K562 (cell line): Measurements from ENCODE around the gene SSR2. TPM values are rescaled to one million over a fixed set of nuclear protein-coding genes. Genes with fewer than 3 reads are reported as not detected.
A peak's percentile ranks its signal among the peaks of the same experiment; 100 is the strongest.

Experiments used
- ATF3 ChIP-seq, 2 experiments: fragments of 450-650 bp in 1 of 2; sonication (generic) in 1 of 2; formaldehyde crosslinking in 1 of 2; IDR thresholded peaks in 1 of 2; conservative IDR thresholded peaks in 1 of 2; 2 replicates each; pipeline versions ENCODE4 v1.6.1 to v1.8.1; 2016 to 2023; ENCODE audit warnings: mild to moderate bottlenecking in 2 of 2, moderate library complexity in 2 of 2, inconsistent platforms in 1 of 2, missing genetic modification reagents in 1 of 2
- BCOR ChIP-seq: fragments of 450-650 bp; IDR thresholded peaks from 2 replicates; pipeline ENCODE4 v1.6.1; 2016
- CHD1 ChIP-seq: fragments of 200-600 bp; sonication (generic); IDR thresholded peaks from one replicate; pipeline ENCODE4 v1.6.1; 2012; ENCODE audit warnings: mild to moderate bottlenecking, moderate library complexity, low read length, inconsistent platforms
- JUN ChIP-seq, 2 experiments: sonication (generic) in 1 of 2; formaldehyde crosslinking in 1 of 2; IDR thresholded peaks; 2 replicates each; pipeline versions ENCODE4 v1.6.1 to v1.8.0; 2012 to 2022; ENCODE audit warnings: borderline replicate concordance in 2 of 2, mild to moderate bottlenecking in 2 of 2, improper control_type of control experiment in 1 of 2, low read depth in 1 of 2, low read length in 1 of 2, missing genetic modification reagents in 1 of 2
- KDM2B ChIP-seq: fragments of 250-450 bp; sonication (Bioruptor Pico); IDR thresholded peaks from 2 replicates; pipeline ENCODE4 v1.8.0; 2021; ENCODE audit warnings: mild to moderate bottlenecking, moderate library complexity
- MEF2D ChIP-seq: conservative IDR thresholded peaks from 2 replicates; pipeline ENCODE4 v1.6.1; 2016; ENCODE audit warnings: low read depth, missing genetic modification characterization, missing compliant biosample characterization
- MXD1 ChIP-seq: fragments of 250-450 bp; sonication (Bioruptor Pico); IDR thresholded peaks from 2 replicates; pipeline ENCODE4 v1.8.0; 2021; ENCODE audit warnings: borderline replicate concordance, mild to moderate bottlenecking, moderate library complexity; ENCODE audit not compliant: poor library complexity, severe bottlenecking
- NFE2 ChIP-seq: IDR thresholded peaks from 2 replicates; pipeline ENCODE4 v1.6.1; 2014; ENCODE audit warnings: antibody characterized with exemption, low read depth
- SAFB ChIP-seq: fragments of 200-400 bp; formaldehyde crosslinking; IDR thresholded peaks from 2 replicates; pipeline ENCODE4 v1.6.1; 2017; ENCODE audit warnings: low read depth, low read length, borderline replicate concordance
- TFE3 ChIP-seq: fragments of 450-650 bp; formaldehyde crosslinking; IDR thresholded peaks from 2 replicates; pipeline ENCODE4 v1.4.0; 2020; ENCODE audit warnings: mild to moderate bottlenecking, mixed read lengths
- ZNF165 ChIP-seq: fragments of 250-450 bp; sonication (Bioruptor Pico); IDR thresholded peaks from 2 replicates; pipeline ENCODE4 v1.4.0; 2020; ENCODE audit warnings: borderline replicate concordance
- polyA plus RNA-seq, 8 experiments: library from polyadenylated mRNA; depleted of rRNA in 4 of 8; stranded (reverse) in 5 of 8; unstranded in 3 of 8; fragments of >200 nt; fragmentation: Nextera tagmentation in 2 of 8; fragmentation: Illumina TruSeq in 1 of 8; extraction: Ambion mirVana in 2 of 8; extraction: Trizol in 1 of 8; gene quantifications; 2 replicates each; pipeline versions ENCODE4 v1.2.1 to v1.2.3, GENCODE V29; 2011 to 2014; ENCODE audit warnings: inconsistent platforms in 1 of 8, missing spikeins in 1 of 8
- total RNA-seq, 7 experiments: library from RNA; depleted of rRNA in 6 of 7; stranded (reverse); fragments of >200 nt in 6 of 7; fragmentation: Illumina TruSeq in 2 of 7; extraction: Trizol in 2 of 7; gene quantifications; 2 replicates each; pipeline versions ENCODE4 v1.2.1 to v1.2.3, GENCODE V29; 2011 to 2021; ENCODE audit warnings: low replicate concordance in 1 of 7
- TF ChIP-seq, protein P1 (sequence below): fragments of 250-450 bp; sonication (Bioruptor Pico); IDR thresholded peaks from 2 replicates; pipeline ENCODE4 v1.5.0; 2021
- TF ChIP-seq, protein P2 (sequence below): fragments of 450-650 bp; IDR thresholded peaks from 2 replicates; pipeline ENCODE4 v1.6.1; 2016; ENCODE audit warnings: borderline replicate concordance
- TF ChIP-seq, protein P3 (sequence below): fragments of 250-450 bp; sonication (Bioruptor Pico); IDR thresholded peaks from 2 replicates; pipeline ENCODE4 v1.4.0; 2020; ENCODE audit warnings: mild to moderate bottlenecking
- TF ChIP-seq, protein P4 (sequence below): fragments of 450-650 bp; IDR thresholded peaks from 2 replicates; pipeline ENCODE4 v1.6.1; 2016; ENCODE audit warnings: mild to moderate bottlenecking

SSR2 gene
- total and polyA plus RNA-seq, 9 of the 15 experiments (the other 6 are each of a cell fraction or from before 2014, with no cell fraction given), result 161 to 411 (median 240) TPM

DNA sequence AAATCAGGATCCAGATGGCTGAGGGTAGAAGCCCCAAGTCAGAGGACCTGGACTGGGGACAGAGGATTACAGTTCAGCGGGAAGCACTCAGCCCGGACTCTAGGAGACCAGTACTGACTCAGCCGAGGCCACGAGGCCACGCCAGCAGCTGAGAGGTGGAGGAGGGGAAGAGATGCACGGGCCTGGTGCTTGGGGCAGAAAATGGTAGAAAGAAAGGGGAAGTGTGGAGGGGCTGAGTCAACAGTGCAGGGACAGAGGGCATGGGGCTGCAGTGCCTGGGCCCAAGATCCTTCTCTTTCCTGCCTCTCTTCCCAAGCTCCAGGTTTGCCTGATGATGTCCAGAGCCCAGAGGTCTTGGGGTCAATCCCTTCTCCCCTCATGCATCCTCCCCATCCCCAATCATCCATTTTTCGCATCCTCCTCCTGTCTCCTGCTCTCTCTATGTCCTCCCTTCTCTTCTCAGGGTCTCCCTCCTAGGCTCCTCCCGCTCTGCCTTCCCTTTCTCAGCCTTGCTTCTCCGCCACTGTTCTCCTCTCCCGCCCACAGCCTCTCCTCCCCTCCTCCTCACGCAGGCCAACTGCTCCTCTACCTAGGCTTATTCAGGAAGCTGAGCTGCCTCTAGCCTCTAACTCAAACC lies 50.1 kb downstream of the SSR2 start (continued):
- TF ChIP-seq NFE2, result peak; percentile 39; the same call in 1 of the 2 replicates
- TF ChIP-seq, protein P1, sequence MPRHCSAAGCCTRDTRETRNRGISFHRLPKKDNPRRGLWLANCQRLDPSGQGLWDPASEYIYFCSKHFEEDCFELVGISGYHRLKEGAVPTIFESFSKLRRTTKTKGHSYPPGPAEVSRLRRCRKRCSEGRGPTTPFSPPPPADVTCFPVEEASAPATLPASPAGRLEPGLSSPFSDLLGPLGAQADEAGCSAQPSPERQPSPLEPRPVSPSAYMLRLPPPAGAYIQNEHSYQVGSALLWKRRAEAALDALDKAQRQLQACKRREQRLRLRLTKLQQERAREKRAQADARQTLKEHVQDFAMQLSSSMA (CRISPR knock-in tag), result no peak
- TF ChIP-seq CHD1, result peak; percentile 23
- TF ChIP-seq, protein P2, sequence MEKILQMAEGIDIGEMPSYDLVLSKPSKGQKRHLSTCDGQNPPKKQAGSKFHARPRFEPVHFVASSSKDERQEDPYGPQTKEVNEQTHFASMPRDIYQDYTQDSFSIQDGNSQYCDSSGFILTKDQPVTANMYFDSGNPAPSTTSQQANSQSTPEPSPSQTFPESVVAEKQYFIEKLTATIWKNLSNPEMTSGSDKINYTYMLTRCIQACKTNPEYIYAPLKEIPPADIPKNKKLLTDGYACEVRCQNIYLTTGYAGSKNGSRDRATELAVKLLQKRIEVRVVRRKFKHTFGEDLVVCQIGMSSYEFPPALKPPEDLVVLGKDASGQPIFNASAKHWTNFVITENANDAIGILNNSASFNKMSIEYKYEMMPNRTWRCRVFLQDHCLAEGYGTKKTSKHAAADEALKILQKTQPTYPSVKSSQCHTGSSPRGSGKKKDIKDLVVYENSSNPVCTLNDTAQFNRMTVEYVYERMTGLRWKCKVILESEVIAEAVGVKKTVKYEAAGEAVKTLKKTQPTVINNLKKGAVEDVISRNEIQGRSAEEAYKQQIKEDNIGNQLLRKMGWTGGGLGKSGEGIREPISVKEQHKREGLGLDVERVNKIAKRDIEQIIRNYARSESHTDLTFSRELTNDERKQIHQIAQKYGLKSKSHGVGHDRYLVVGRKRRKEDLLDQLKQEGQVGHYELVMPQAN, result peak; percentile 77; the same call in 1 of the 2 replicates
- TF ChIP-seq, protein P3, sequence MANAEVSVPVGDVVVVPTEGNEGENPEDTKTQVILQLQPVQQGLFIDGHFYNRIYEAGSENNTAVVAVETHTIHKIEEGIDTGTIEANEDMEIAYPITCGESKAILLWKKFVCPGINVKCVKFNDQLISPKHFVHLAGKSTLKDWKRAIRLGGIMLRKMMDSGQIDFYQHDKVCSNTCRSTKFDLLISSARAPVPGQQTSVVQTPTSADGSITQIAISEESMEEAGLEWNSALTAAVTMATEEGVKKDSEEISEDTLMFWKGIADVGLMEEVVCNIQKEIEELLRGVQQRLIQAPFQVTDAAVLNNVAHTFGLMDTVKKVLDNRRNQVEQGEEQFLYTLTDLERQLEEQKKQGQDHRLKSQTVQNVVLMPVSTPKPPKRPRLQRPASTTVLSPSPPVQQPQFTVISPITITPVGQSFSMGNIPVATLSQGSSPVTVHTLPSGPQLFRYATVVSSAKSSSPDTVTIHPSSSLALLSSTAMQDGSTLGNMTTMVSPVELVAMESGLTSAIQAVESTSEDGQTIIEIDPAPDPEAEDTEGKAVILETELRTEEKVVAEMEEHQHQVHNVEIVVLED, result no peak
- no peak for TF ChIP-seq SAFB
- TF ChIP-seq, protein P4, sequence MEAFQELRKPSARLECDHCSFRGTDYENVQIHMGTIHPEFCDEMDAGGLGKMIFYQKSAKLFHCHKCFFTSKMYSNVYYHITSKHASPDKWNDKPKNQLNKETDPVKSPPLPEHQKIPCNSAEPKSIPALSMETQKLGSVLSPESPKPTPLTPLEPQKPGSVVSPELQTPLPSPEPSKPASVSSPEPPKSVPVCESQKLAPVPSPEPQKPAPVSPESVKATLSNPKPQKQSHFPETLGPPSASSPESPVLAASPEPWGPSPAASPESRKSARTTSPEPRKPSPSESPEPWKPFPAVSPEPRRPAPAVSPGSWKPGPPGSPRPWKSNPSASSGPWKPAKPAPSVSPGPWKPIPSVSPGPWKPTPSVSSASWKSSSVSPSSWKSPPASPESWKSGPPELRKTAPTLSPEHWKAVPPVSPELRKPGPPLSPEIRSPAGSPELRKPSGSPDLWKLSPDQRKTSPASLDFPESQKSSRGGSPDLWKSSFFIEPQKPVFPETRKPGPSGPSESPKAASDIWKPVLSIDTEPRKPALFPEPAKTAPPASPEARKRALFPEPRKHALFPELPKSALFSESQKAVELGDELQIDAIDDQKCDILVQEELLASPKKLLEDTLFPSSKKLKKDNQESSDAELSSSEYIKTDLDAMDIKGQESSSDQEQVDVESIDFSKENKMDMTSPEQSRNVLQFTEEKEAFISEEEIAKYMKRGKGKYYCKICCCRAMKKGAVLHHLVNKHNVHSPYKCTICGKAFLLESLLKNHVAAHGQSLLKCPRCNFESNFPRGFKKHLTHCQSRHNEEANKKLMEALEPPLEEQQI, result no peak
- TF ChIP-seq TFE3 (CRISPR knock-in tag), result no peak
- peak; percentile 77; the same call in 1 of the 2 replicates for TF ChIP-seq JUN (IDR thresholded peaks at IDR 0.05; ENCODE audit: borderline replicate concordance, low read depth, low read length)
- no peak for TF ChIP-seq JUN (CRISPR knock-in tag; IDR thresholded peaks at IDR 0.05; ENCODE audit: borderline replicate concordance)
- no peak for TF ChIP-seq MEF2D (tag)
- peak; percentile 12; the same call in 1 of the 2 replicates for TF ChIP-seq BCOR
- peak; percentile 78 for TF ChIP-seq ATF3 (IDR thresholded peaks at IDR 0.05)
- TF ChIP-seq ATF3 (CRISPR knock-in tag; conservative IDR thresholded peaks at IDR 0.05), result no peak; the same call in 1 of the 2 replicates
- no peak for TF ChIP-seq ZNF165
- no peak for TF ChIP-seq KDM2B (CRISPR knock-in tag)
- no peak for TF ChIP-seq MXD1 (CRISPR knock-in tag)
